GM12873 (cell line): ENCODE results near the gene ROR1.

Source experiments
- CTCF ChIP-seq: IDR thresholded peaks from 2 replicates; pipeline ENCODE4 v1.5.1; 2012; ENCODE audit warnings: low read depth, mild to moderate bottlenecking, moderate library complexity, low read length, control low read depth; ENCODE audit not compliant: insufficient read depth; ENCODE audit errors: missing control alignments

Gene ROR1

GRCh38 chr1:64212031-64212430 lies 438.2 kb downstream of the ROR1 start:
- TF ChIP-seq CTCF, result no peak

GRCh38 chr1:64215576-64215975 lies 441.8 kb downstream of the ROR1 start:
- TF ChIP-seq CTCF, result no peak

- no peak for TF ChIP-seq CTCF
Measured at GRCh38 chr1:64220241-64220640, 446.4 kb downstream of the ROR1 start.

- no peak for TF ChIP-seq CTCF
Measured at GRCh38 chr1:64223329-64224151, 449.7 kb downstream of the ROR1 start.

- TF ChIP-seq CTCF, result no peak
Measured at GRCh38 chr1:64228167-64228957, 454.5 kb downstream of the ROR1 start.

GRCh38 chr1:64229307-64229706 lies 455.5 kb downstream of the ROR1 start:
- TF ChIP-seq CTCF, result no peak
